IMR-90 (cell line): ENCODE data around the gene ALCAM. TPM values are rescaled to one million over a fixed set of nuclear protein-coding genes. Genes with fewer than 3 reads are reported as not detected.

Source experiments
- ATAC-seq: fragments of 200-7000 bp; cut with Tn5 transposase; 2 replicates; pipeline ENCODE4 v1.9.1; 2020; ENCODE audit warnings: low read depth, mild to moderate bottlenecking, moderate library complexity
- BruUV-seq: library from RNA; stranded (reverse); fragments of 400-500 nt; replicated peaks from 2 replicates; lab custom pipeline; 2021; lab: Mats Ljungman, UMichigan
- CTCF ChIA-PET: fragments of 300-600 bp; formaldehyde crosslinking; extraction: SDS; loops from one replicate; lab custom pipeline; 2021; ENCODE audit warnings: antibody characterized with exemption; lab: Yijun Ruan, JAX
- POLR2A ChIA-PET: fragments of 300-600 bp; sonication (Branson Sonifier 250); formaldehyde crosslinking; loops from one replicate; lab custom pipeline; 2022; ENCODE audit warnings: antibody characterized with exemption; ENCODE audit not compliant: unreplicated experiment; lab: Charles Lee
- DNase-seq: peaks from one replicate; pipeline ENCODE4 v3.0.0; 2013
- H2AFZ ChIP-seq: replicated peaks from 2 replicates; pipeline ENCODE3; 2013; ENCODE audit warnings: low read length, mild to moderate bottlenecking; ENCODE audit not compliant: poor library complexity
- H2AK5ac ChIP-seq: 2 replicates; pipeline ENCODE4 v1.6.1; 2013; ENCODE audit warnings: low read depth, low read length, inconsistent platforms
- H2AK9ac ChIP-seq: replicated peaks from 2 replicates; pipeline ENCODE3; 2013; ENCODE audit warnings: mild to moderate bottlenecking, low read depth, low read length, moderate library complexity; ENCODE audit not compliant: poor library complexity
- H2BK120ac ChIP-seq: 2 replicates; pipeline ENCODE4 v1.6.1; 2013; ENCODE audit warnings: low read depth, low read length, inconsistent platforms
- H2BK15ac ChIP-seq: 3 replicates; pipeline ENCODE4 v1.6.1; 2013; ENCODE audit warnings: low read depth, low read length, inconsistent platforms
- H2BK20ac ChIP-seq: 2 replicates; pipeline ENCODE4 v1.6.1; 2013; ENCODE audit warnings: low read depth, mild to moderate bottlenecking, inconsistent platforms, low read length, moderate library complexity
- H2BK5ac ChIP-seq: 2 replicates; pipeline ENCODE4 v1.6.1; 2013; ENCODE audit warnings: mild to moderate bottlenecking, low read depth, low read length, inconsistent platforms; ENCODE audit not compliant: poor library complexity, severe bottlenecking
- H3K14ac ChIP-seq: replicated peaks from 2 replicates; pipeline ENCODE4 v1.6.1; 2013; ENCODE audit warnings: low read depth, low read length, inconsistent platforms
- H3K18ac ChIP-seq: 2 replicates; pipeline ENCODE4 v1.6.1; 2013; ENCODE audit warnings: low read depth, low read length, control low read depth
- H3K23ac ChIP-seq: 2 replicates; pipeline ENCODE4 v1.6.1; 2013; ENCODE audit warnings: low read depth, low read length, inconsistent platforms
- H3K27ac ChIP-seq: 2 replicates; pipeline ENCODE4 v1.5.1; 2013; ENCODE audit warnings: mild to moderate bottlenecking, control low read depth, low read length; ENCODE audit not compliant: insufficient read depth
- H3K27me3 ChIP-seq: 2 replicates; pipeline ENCODE4 v1.6.1; 2013; ENCODE audit warnings: low read length; ENCODE audit not compliant: control insufficient read depth, insufficient read depth
- H3K36me3 ChIP-seq: 2 replicates; pipeline ENCODE4 v1.6.1; 2013; ENCODE audit warnings: low read length, mixed read lengths; ENCODE audit not compliant: control insufficient read depth, insufficient read depth
- H3K4ac ChIP-seq: 2 replicates; pipeline ENCODE4 v1.6.1; 2013; ENCODE audit warnings: low read depth, low read length, inconsistent platforms
- H3K4me1 ChIP-seq: 2 replicates; pipeline ENCODE4 v1.6.1; 2013; ENCODE audit warnings: low read length, mixed read lengths; ENCODE audit not compliant: control insufficient read depth, insufficient read depth
- H3K4me2 ChIP-seq: 2 replicates; pipeline ENCODE4 v1.6.1; 2013; ENCODE audit warnings: low read depth, mild to moderate bottlenecking, control low read depth, low read length, moderate library complexity
- H3K4me3 ChIP-seq: 2 replicates; pipeline ENCODE4 v1.5.1; 2013; ENCODE audit warnings: low read depth, mild to moderate bottlenecking, control low read depth, low read length, moderate library complexity; ENCODE audit not compliant: insufficient read depth
- H3K56ac ChIP-seq: 2 replicates; pipeline ENCODE4 v1.6.1; 2013; ENCODE audit warnings: low read length, inconsistent platforms; ENCODE audit not compliant: insufficient read depth; ENCODE audit errors: extremely low read depth
- H3K79me1 ChIP-seq, 2 experiments: 2 replicates each; pipeline ENCODE4 v1.6.1; 2013; ENCODE audit warnings: low read length in 2 of 2, inconsistent platforms in 1 of 2, low read depth in 1 of 2
- H3K9ac ChIP-seq: 2 replicates; pipeline ENCODE4 v1.6.1; 2013; ENCODE audit warnings: low read depth, low read length, control low read depth
- H3K9me1 ChIP-seq: 2 replicates; pipeline ENCODE4 v1.6.1; 2013; ENCODE audit warnings: low read length, inconsistent platforms; ENCODE audit not compliant: insufficient read depth
- H3K9me3 ChIP-seq: 2 replicates; pipeline ENCODE4 v1.6.1; 2013; ENCODE audit warnings: low read length; ENCODE audit not compliant: control insufficient read depth, insufficient read depth
- H4K20me1 ChIP-seq: 2 replicates; pipeline ENCODE4 v1.6.1; 2013; ENCODE audit warnings: low read length, inconsistent platforms; ENCODE audit not compliant: insufficient read depth
- H4K5ac ChIP-seq: 2 replicates; pipeline ENCODE4 v1.6.1; 2013; ENCODE audit warnings: mild to moderate bottlenecking, low read depth, low read length, control low read depth
- H4K8ac ChIP-seq, 2 experiments: 2 replicates each; pipeline ENCODE4 v1.6.1; 2013; ENCODE audit warnings: low read depth in 2 of 2, low read length in 2 of 2, control low read depth in 1 of 2, inconsistent platforms in 1 of 2
- H4K91ac ChIP-seq: 2 replicates; pipeline ENCODE4 v1.6.1; 2013; ENCODE audit warnings: low read depth, low read length, inconsistent platforms; ENCODE audit not compliant: insufficient read depth
- NFE2L2 ChIP-seq: fragments of 150-350 bp; IDR thresholded peaks from 2 replicates; pipeline ENCODE4 v1.6.1; 2016; ENCODE audit warnings: low read depth, mild to moderate bottlenecking, low read length
- RAD21 ChIP-seq: IDR thresholded peaks from 2 replicates; pipeline ENCODE4 v1.6.1; 2012; ENCODE audit warnings: low read length, improper control_type of control experiment
- WGBS, 2 experiments: methylation state at CpG; one replicate each; pipeline versions ENCODE4 v1.1.5 to v1.1.7; 2013; ENCODE audit warnings: missing lambda C conversion rate in 2 of 2; ENCODE audit not compliant: insufficient read length in 1 of 2; ENCODE audit errors: extremely low coverage in 2 of 2; 5-methylcytosine and 5-hydroxymethylcytosine counted together
- dilution Hi-C: fragments of 300-500 bp; cut with HindIII; formaldehyde crosslinking; loops from one replicate; pipeline ENCODE4 v1.14.3; 2018; ENCODE audit warnings: low sequenced_read_pairs; ENCODE audit not compliant: unreplicated experiment
- in situ Hi-C: fragments of 300-500 bp; cut with MboI; formaldehyde crosslinking; loops from 3 replicates; pipeline ENCODE4 v1.14.3; 2019; ENCODE audit warnings: low sequenced_read_pairs, inconsistent platforms, mixed read lengths
- intact Hi-C: fragments of 100-400 bp; cut with micrococcal nuclease; formaldehyde crosslinking; loops from 2 replicates; pipeline ENCODE4 v1.10.0; 2022
- polyA plus RNA-seq, 3 experiments: library from polyadenylated mRNA; depleted of rRNA; stranded (reverse); fragments of >200 nt; gene quantifications; 2 replicates each; pipeline ENCODE4 v1.2.3, GENCODE V29; 2012; ENCODE audit warnings: low replicate concordance in 1 of 3
- total RNA-seq: library from RNA; depleted of rRNA; stranded (reverse); fragments of >200 nt; gene quantifications from 2 replicates; pipeline ENCODE4 v1.2.3, GENCODE V29; 2012

ALCAM gene
- total and polyA plus RNA-seq, 2 of the 4 experiments (the other 2 are of a cell fraction) = 117 to 423 TPM

- no peak overlapping the region for H2BK120ac ChIP-seq
- no peak overlapping the region for H4K91ac ChIP-seq
- H4K5ac ChIP-seq = no peak overlapping the region
- H4K20me1 ChIP-seq = no peaks in the 10 kb centered on the region
- WGBS, 2 experiments = no CpG with 5 or more reads among the region's 2 CpGs
- no peak overlapping the region for H2BK15ac ChIP-seq
- H3K27me3 ChIP-seq = no peaks in the 10 kb centered on the region
- H3K9me1 ChIP-seq = no peaks in the 10 kb centered on the region
- H3K79me1 ChIP-seq = no peaks in the 10 kb centered on the region
- ATAC-seq (no peak), DNase-seq (no peak)
- H2BK20ac ChIP-seq = no peak overlapping the region
- no peak overlapping the region for H3K56ac ChIP-seq
- dilution Hi-C loops (no loop called here), in situ Hi-C loops (no loop called here), intact Hi-C loops (no loop called here)
- CTCF ChIA-PET = no interaction called here
- no peak overlapping the region for H2BK5ac ChIP-seq
- H3K27ac ChIP-seq = no peak overlapping the region
- H2AK9ac ChIP-seq = no peak overlapping the region
- H3K14ac ChIP-seq = no peak overlapping the region
- H3K9ac ChIP-seq = no peak overlapping the region
- no peaks in the 10 kb centered on the region for H3K4me1 ChIP-seq
- no peak overlapping the region for H4K8ac ChIP-seq
- no peaks in the 10 kb centered on the region for H3K9me3 ChIP-seq
- no peak overlapping the region for H3K4me2 ChIP-seq
- POLR2A ChIA-PET = no interaction called here
- H3K4me3 ChIP-seq = no peak overlapping the region
- no TSS peak for BruUV-seq
- no peak overlapping the region for H3K4ac ChIP-seq
- H3K36me3 ChIP-seq = no peaks in the 10 kb centered on the region
- no peak overlapping the region for H2AK5ac ChIP-seq
- no peak overlapping the region for H3K18ac ChIP-seq
- no peak overlapping the region for H2AFZ ChIP-seq
- no peak overlapping the region for H3K23ac ChIP-seq
- TF ChIP-seq NFE2L2 = no peak
- TF ChIP-seq RAD21 = no peak
Measured at GRCh38 chr3:105620236-105620635, 253.5 kb downstream of the ALCAM start.
